HL-60 (cell line): Measurements from ENCODE around the gene SMCO4.
"Not testable (repeated sequence)": the region's sequence is repeated elsewhere in the genome, so short reads cannot be mapped to it uniquely, and the experiment has no call there.

Experiments used
- DNase-seq, 2 experiments: peaks; one replicate each; pipeline ENCODE4 v3.0.0-alpha.2; 2010 to 2020; ENCODE audit warnings: low read depth in 1 of 2, low spot score in 1 of 2
- H3K27ac ChIP-seq: fragments of 250-450 bp; sonication (Bioruptor Pico); replicated peaks from 2 replicates; pipeline ENCODE4 v1.5.1; 2020; ENCODE audit warnings: mild to moderate bottlenecking, moderate library complexity
- H3K27me3 ChIP-seq: fragments of 250-450 bp; sonication (Bioruptor Pico); 2 replicates; pipeline ENCODE4 v1.5.1; 2021; ENCODE audit warnings: mild to moderate bottlenecking, moderate library complexity; ENCODE audit not compliant: insufficient read depth, poor library complexity, severe bottlenecking
- H3K4me3 ChIP-seq: replicated peaks from 2 replicates; pipeline ENCODE4 v1.5.1; 2011; ENCODE audit warnings: mild to moderate bottlenecking, control low read depth, low read length; ENCODE audit not compliant: insufficient read depth
- CTCF ChIP-seq: IDR thresholded peaks from one replicate; pipeline ENCODE4 v1.5.1; 2011; ENCODE audit warnings: low read length, control low read depth, inconsistent platforms; ENCODE audit not compliant: insufficient read depth
- GABPA ChIP-seq: IDR thresholded peaks from 2 replicates; pipeline ENCODE4 v1.6.1; 2012; ENCODE audit warnings: low read depth
- POLR2AphosphoS5 ChIP-seq: IDR thresholded peaks from 2 replicates; pipeline ENCODE4 v1.6.1; 2012; ENCODE audit warnings: low read depth
- REST ChIP-seq: IDR thresholded peaks from 2 replicates; pipeline ENCODE4 v1.6.1; 2012; ENCODE audit warnings: low read depth; ENCODE audit not compliant: insufficient replicate concordance
- SPI1 ChIP-seq: IDR thresholded peaks from 2 replicates; pipeline ENCODE4 v1.6.1; 2012; ENCODE audit warnings: low read depth, mild to moderate bottlenecking, borderline replicate concordance

SMCO4 gene

GRCh38 chr11:93467054-93467453 is 76.1 kb downstream of the SMCO4 start:
- no peaks in the 10 kb centered on the region for H3K27me3 ChIP-seq
- DNase-seq = no peak
- no peak overlapping the region for H3K4me3 ChIP-seq
- no peak overlapping the region for H3K27ac ChIP-seq
- TF ChIP-seq SPI1 = no peak
- no peak for TF ChIP-seq CTCF
- no peak for TF ChIP-seq GABPA
- TF ChIP-seq REST = no peak
- no peak for TF ChIP-seq POLR2AphosphoS5

- TF ChIP-seq SPI1 = no peak
- TF ChIP-seq GABPA = no peak
- TF ChIP-seq CTCF = no peak
- TF ChIP-seq POLR2AphosphoS5 = no peak
- no peak for TF ChIP-seq REST
- no peak for DNase-seq
- no peak overlapping the region for H3K4me3 ChIP-seq
- no peaks in the 10 kb centered on the region for H3K27me3 ChIP-seq
- H3K27ac ChIP-seq = no peak overlapping the region
These were observed 78.2 kb downstream of the SMCO4 start for GRCh38 chr11:93464927-93465540.

- H3K4me3 ChIP-seq, H3K27ac ChIP-seq, H3K27me3 ChIP-seq, DNase-seq: not testable (repeated sequence)
These were observed 79.5 kb downstream of the SMCO4 start for GRCh38 chr11:93463666-93464065.

GRCh38 chr11:93458286-93458685 is 84.9 kb downstream of the SMCO4 start:
- Histone ChIP-seq H3K27ac (no peak overlapping the region), H3K4me3 (no peak overlapping the region), H3K27me3 (no peaks in the 10 kb centered on the region)
- no peak for DNase-seq
- TF ChIP-seq CTCF = no peak
- TF ChIP-seq SPI1 = no peak
- no peak for TF ChIP-seq GABPA
- no peak for TF ChIP-seq POLR2AphosphoS5
- TF ChIP-seq REST = no peak
